ENCODE measurements around the gene PTH1R.

Gene PTH1R

GRCh38 chr3:46905213-46905560 lies 27.7 kb downstream of the PTH1R start:
- TF ChIP-seq YY1 (IDR thresholded peaks at IDR 0.05; ENCODE audit: low read depth) (no peak), ZBTB7A (IDR thresholded peaks at IDR 0.05; ENCODE audit: low read depth) (no peak), RAD21 (IDR thresholded peaks at IDR 0.05; ENCODE audit: low read depth) (no peak)

GRCh38 chr3:46905661-46906451 lies 28.3 kb downstream of the PTH1R start:
- TF ChIP-seq EGR1 (IDR thresholded peaks at IDR 0.05) (no peak), USF1 (IDR thresholded peaks at IDR 0.05) (no peak), MAX (IDR thresholded peaks at IDR 0.05) (no peak), CREB1 (IDR thresholded peaks at IDR 0.05; ENCODE audit: low read depth) (no peak), TAF1 (IDR thresholded peaks at IDR 0.05; ENCODE audit: low read depth) (no peak), REST (IDR thresholded peaks at IDR 0.05; ENCODE audit: low read depth) (no peak)

- TF ChIP-seq EP300 (IDR thresholded peaks at IDR 0.05; ENCODE audit: borderline replicate concordance) (no peak), EGR1 (IDR thresholded peaks at IDR 0.05) (no peak), RAD21 (IDR thresholded peaks at IDR 0.05; ENCODE audit: low read depth) (no peak), TAF1 (IDR thresholded peaks at IDR 0.05; ENCODE audit: low read depth) (no peak), NFIC (IDR thresholded peaks at IDR 0.05) (no peak), REST (IDR thresholded peaks at IDR 0.05; ENCODE audit: low read depth) (no peak), YY1 (IDR thresholded peaks at IDR 0.05; ENCODE audit: low read depth) (no peak), FOXM1 (IDR thresholded peaks at IDR 0.05; ENCODE audit: borderline replicate concordance, low read depth) (no peak)
Observed at GRCh38 chr3:46906471-46907058, 29.0 kb downstream of the PTH1R start.

GRCh38 chr3:46907271-46907670 lies 29.8 kb downstream of the PTH1R start:
- TF ChIP-seq NFIC (IDR thresholded peaks at IDR 0.05): no peak
- TF ChIP-seq REST (IDR thresholded peaks at IDR 0.05; ENCODE audit: low read depth): no peak
- TF ChIP-seq EP300 (IDR thresholded peaks at IDR 0.05; ENCODE audit: borderline replicate concordance): no peak
- no peak for TF ChIP-seq ZBTB7A (IDR thresholded peaks at IDR 0.05; ENCODE audit: low read depth)
- TF ChIP-seq YY1 (IDR thresholded peaks at IDR 0.05; ENCODE audit: low read depth): no peak
- TF ChIP-seq FOXM1 (IDR thresholded peaks at IDR 0.05; ENCODE audit: borderline replicate concordance, low read depth): no peak
- no peak for TF ChIP-seq USF1 (IDR thresholded peaks at IDR 0.05)
- TF ChIP-seq TEAD4 (IDR thresholded peaks at IDR 0.05): no peak
- TF ChIP-seq TAF1 (IDR thresholded peaks at IDR 0.05; ENCODE audit: low read depth): no peak
- TF ChIP-seq MAX (IDR thresholded peaks at IDR 0.05): no peak

GRCh38 chr3:46907960-46908293 lies 30.4 kb downstream of the PTH1R start:
- TF ChIP-seq FOXM1 (IDR thresholded peaks at IDR 0.05; ENCODE audit: borderline replicate concordance, low read depth) (no peak), RAD21 (IDR thresholded peaks at IDR 0.05; ENCODE audit: low read depth) (no peak)

All from Ishikawa (cell line).